K562 (cell line): ENCODE results near the gene ARHGEF1. TPM values are rescaled to one million over a fixed set of nuclear protein-coding genes. Genes with fewer than 3 reads are reported as not detected.

Source experiments
- ATAC-seq: fragments of 200-7000 bp; cut with Tn5 transposase; 3 replicates; pipeline ENCODE4 v1.9.1; 2020; ENCODE audit warnings: moderate library complexity
- BruUV-seq: library from RNA; stranded (reverse); fragments of 400-500 nt; replicated peaks from 2 replicates; lab custom pipeline; 2021; lab: Mats Ljungman, UMichigan
- CTCF ChIA-PET: fragments of 300-600 bp; formaldehyde crosslinking; extraction: SDS; loops from one replicate; lab custom pipeline; 2021; ENCODE audit warnings: low intra/inter-chr PET ratio; lab: Yijun Ruan, JAX
- POLR2A ChIA-PET: fragments of 300-600, 350-650 bp; sonication (Branson Sonifier 250); formaldehyde crosslinking; extraction: SDS; loops from one replicate; lab custom pipeline; 2021; ENCODE audit warnings: antibody characterized with exemption, inconsistent platforms; lab: Yijun Ruan, JAX
- DNase-seq, 4 experiments: peaks; one replicate each; pipeline versions ENCODE4 v3.0.0 to v3.0.0-alpha.2; 2011 to 2018; ENCODE audit warnings: low spot score in 3 of 4, mixed read lengths in 3 of 4; ENCODE audit errors: extremely low read depth in 1 of 4
- FAIRE-seq: peaks from 2 replicates; lab custom pipeline; 2011; peaks lifted over from hg19 to GRCh38; lab: Jason Lieb, UNC
- H2AFZ ChIP-seq: 2 replicates; pipeline ENCODE4 v1.6.0; 2011; ENCODE audit warnings: low read depth, low read length, control low read depth, inconsistent platforms
- H3K27ac ChIP-seq: fragments of 200-600 bp; 3 replicates; pipeline ENCODE4 v1.8.0; 2011; ENCODE audit warnings: low read depth, mild to moderate bottlenecking, control low read depth, inconsistent platforms, low read length, moderate library complexity, mixed read lengths; ENCODE audit errors: extremely low read depth
- H3K27me3 ChIP-seq, 2 experiments: fragments of 300-600 bp in 1 of 2; 2 replicates in 1 of 2; 3 replicates in 1 of 2; pipeline versions ENCODE4 v1.6.0 to v1.8.0; 2011; ENCODE audit warnings: inconsistent platforms in 2 of 2, low read length in 2 of 2, mild to moderate bottlenecking in 1 of 2, mixed read lengths in 1 of 2, moderate library complexity in 1 of 2; ENCODE audit not compliant: control insufficient read depth in 2 of 2, insufficient read depth in 2 of 2
- H3K36me3 ChIP-seq: fragments of 300-600 bp; 3 replicates; pipeline ENCODE4 v1.8.0; 2011; ENCODE audit warnings: mild to moderate bottlenecking, low read length, inconsistent platforms; ENCODE audit not compliant: control insufficient read depth, insufficient read depth
- H3K4me1 ChIP-seq, 2 experiments: fragments of 200-600 bp in 1 of 2; replicated peaks in 1 of 2; 2 replicates in 1 of 2; 3 replicates in 1 of 2; pipeline versions ENCODE4 v1.5.1 to v1.8.0; 2011; ENCODE audit warnings: inconsistent platforms in 2 of 2, low read length in 2 of 2, mild to moderate bottlenecking in 1 of 2, mixed read lengths in 1 of 2, moderate library complexity in 1 of 2; ENCODE audit not compliant: control insufficient read depth in 2 of 2, insufficient read depth in 2 of 2
- H3K4me2 ChIP-seq: 2 replicates; pipeline ENCODE4 v1.6.1; 2011; ENCODE audit warnings: low read length, control low read depth, inconsistent platforms, mixed read lengths; ENCODE audit not compliant: insufficient read depth
- H3K4me3 ChIP-seq: fragments of 200-600 bp; sonication (generic), shearing (Covaris generic); 2 replicates; pipeline ENCODE4 v1.5.1; 2016; ENCODE audit warnings: control low read depth, inconsistent platforms
- H3K79me2 ChIP-seq: fragments of 200-600 bp; 3 replicates; pipeline ENCODE4 v1.8.0; 2011; ENCODE audit warnings: low read length, inconsistent platforms; ENCODE audit not compliant: control insufficient read depth, insufficient read depth
- H3K9ac ChIP-seq, 2 experiments: 2 replicates each; pipeline versions ENCODE4 v1.6.0 to v1.6.1; 2011; ENCODE audit warnings: low read depth in 2 of 2, low read length in 2 of 2, control low read depth in 1 of 2, inconsistent platforms in 1 of 2, mild to moderate bottlenecking in 1 of 2, mixed read lengths in 1 of 2; ENCODE audit not compliant: insufficient read depth in 1 of 2
- H3K9me1 ChIP-seq: one replicate; pipeline ENCODE4 v1.6.0; 2011; ENCODE audit warnings: inconsistent platforms, mild to moderate bottlenecking, low read length, moderate library complexity; ENCODE audit not compliant: control insufficient read depth, insufficient read depth
- H3K9me3 ChIP-seq: replicated peaks from 2 replicates; pipeline ENCODE4 v1.5.1; 2011; ENCODE audit warnings: low read depth, low read length, inconsistent platforms; ENCODE audit not compliant: control insufficient read depth, insufficient read depth
- H4K20me1 ChIP-seq: replicated peaks from 2 replicates; pipeline ENCODE4 v1.6.1; 2011; ENCODE audit warnings: low read length, inconsistent platforms, mixed read lengths; ENCODE audit not compliant: control insufficient read depth, insufficient read depth
- AFF4 ChIP-seq: sonication (generic); formaldehyde crosslinking; IDR thresholded peaks from 2 replicates; pipeline ENCODE4 v1.8.0; 2023; ENCODE audit warnings: mild to moderate bottlenecking, missing genetic modification reagents
- FIP1L1 ChIP-seq: fragments of 200-400 bp; formaldehyde crosslinking; IDR thresholded peaks from 2 replicates; pipeline ENCODE4 v1.6.1; 2018; ENCODE audit warnings: mild to moderate bottlenecking, low read depth, low read length; ENCODE audit not compliant: poor library complexity, severe bottlenecking
- HES1 ChIP-seq: fragments of 450-650 bp; IDR thresholded peaks from 2 replicates; pipeline ENCODE4 v1.6.1; 2016; ENCODE audit warnings: low read depth, mild to moderate bottlenecking, moderate library complexity
- MIER1 ChIP-seq: fragments of 450-650 bp; IDR thresholded peaks from 2 replicates; pipeline ENCODE4 v1.6.1; 2016; ENCODE audit warnings: antibody characterized with exemption, mild to moderate bottlenecking, low read depth
- MTA2 ChIP-seq: fragments of 450-650 bp; IDR thresholded peaks from 2 replicates; pipeline ENCODE4 v1.6.1; 2016; ENCODE audit warnings: low read depth
- NCOA2 ChIP-seq, 2 experiments: fragments of 450-650 bp; IDR thresholded peaks; 2 replicates each; pipeline ENCODE4 v1.6.1; 2018; ENCODE audit warnings: mild to moderate bottlenecking in 2 of 2, moderate library complexity in 1 of 2; ENCODE audit not compliant: partially characterized antibody in 2 of 2
- RBM39 ChIP-seq: fragments of 200-400 bp; formaldehyde crosslinking; optimal IDR thresholded peaks from 2 replicates; pipeline ENCODE3; 2018; ENCODE audit warnings: low read depth, low read length
- SMAD3 ChIP-seq: fragments of 450-650 bp; formaldehyde crosslinking; conservative IDR thresholded peaks from 2 replicates; pipeline ENCODE4 v1.4.0; 2020; ENCODE audit warnings: mild to moderate bottlenecking
- STAT6 ChIP-seq: sonication (generic); formaldehyde crosslinking; IDR thresholded peaks from 2 replicates; pipeline ENCODE4 v1.8.1; 2023; ENCODE audit warnings: mild to moderate bottlenecking, missing genetic modification reagents
- SUPT5H ChIP-seq: fragments of 450-650 bp; IDR thresholded peaks from 2 replicates; pipeline ENCODE4 v1.6.1; 2016
- ZBTB7A ChIP-seq: IDR thresholded peaks from 2 replicates; pipeline ENCODE4 v1.6.1; 2011; ENCODE audit warnings: low read depth, mild to moderate bottlenecking, low read length, moderate library complexity, borderline replicate concordance; ENCODE audit not compliant: control insufficient read depth
- ZEB2 ChIP-seq: fragments of 450-650 bp; IDR thresholded peaks from 2 replicates; pipeline ENCODE4 v1.6.1; 2016
- ZNF212 ChIP-seq: fragments of 450-650 bp; formaldehyde crosslinking; IDR thresholded peaks from 2 replicates; pipeline ENCODE4 v1.4.0; 2020; ENCODE audit warnings: mild to moderate bottlenecking
- ZNF384 ChIP-seq: IDR thresholded peaks from 2 replicates; pipeline ENCODE4 v1.6.1; 2012; ENCODE audit warnings: low read depth, low read length, improper control_type of control experiment
- WGBS: fragments of 100-300 bp; shearing (Covaris generic); methylation state at CpG from one replicate; pipeline ENCODE4 v1.1.6; 2016; ENCODE audit warnings: low coverage, mixed read lengths; ENCODE audit not compliant: insufficient coverage; ENCODE audit errors: missing lambda C conversion rate; 5-methylcytosine and 5-hydroxymethylcytosine counted together
- in situ Hi-C: fragments of 300-500 bp; cut with MboI; formaldehyde crosslinking; loops from 4 replicates; pipeline ENCODE4 v1.15.0; 2018; ENCODE audit warnings: inconsistent platforms, mixed read lengths
- intact Hi-C: fragments of 100-400 bp; cut with micrococcal nuclease; formaldehyde crosslinking; loops from 2 replicates; pipeline ENCODE4 v1.14.2; 2022
- polyA plus RNA-seq, 8 experiments: library from polyadenylated mRNA; depleted of rRNA in 4 of 8; stranded (reverse) in 5 of 8; unstranded in 3 of 8; fragments of >200 nt; fragmentation: Nextera tagmentation in 2 of 8; fragmentation: Illumina TruSeq in 1 of 8; extraction: Ambion mirVana in 2 of 8; extraction: Trizol in 1 of 8; gene quantifications; 2 replicates each; pipeline versions ENCODE4 v1.2.1 to v1.2.3, GENCODE V29; 2011 to 2014; ENCODE audit warnings: inconsistent platforms in 1 of 8, missing spikeins in 1 of 8
- total RNA-seq, 7 experiments: library from RNA; depleted of rRNA in 6 of 7; stranded (reverse); fragments of >200 nt in 6 of 7; fragmentation: Illumina TruSeq in 2 of 7; extraction: Trizol in 2 of 7; gene quantifications; 2 replicates each; pipeline versions ENCODE4 v1.2.1 to v1.2.3, GENCODE V29; 2011 to 2021; ENCODE audit warnings: low replicate concordance in 1 of 7

Gene ARHGEF1
- total and polyA plus RNA-seq, 9 of the 15 experiments (the other 6 are each of a cell fraction or from before 2014, with no cell fraction given): 1.9 to 149 (median 29.8) TPM

- Histone ChIP-seq H3K9me3 (no peaks in the 10 kb centered on the region), H3K79me2 (no peaks in the 10 kb centered on the region), H3K9me1 (no peaks in the 10 kb centered on the region), H4K20me1 (peaks cover 29% of the 10 kb centered on the region; the same call in 1 of the 2 replicates), H3K27ac (no peak overlapping the region), H3K27me3 (peaks cover 32 to 53% of the 10 kb centered on the region in 2 experiments), H3K9ac (no peak overlapping the region; a peak in 1 of 4 replicates), H3K4me2 (no peak overlapping the region), H3K4me3 (no peak overlapping the region), H3K4me1 (peaks cover 0 to 22% of the 10 kb centered on the region in 2 experiments; a peak in 2 of 5 replicates), H2AFZ (no peak overlapping the region), H3K36me3 (no peaks in the 10 kb centered on the region; the same call in 2 of the 3 replicates)
- FAIRE-seq (no peak), ATAC-seq (0 out of 3 replicates have a peak, but pooled peaks have one; percentile 10), DNase-seq (peak in 1 of 4 experiments; percentile 16)
- CTCF ChIA-PET: no interaction called here
- in situ Hi-C loops (no loop called here), intact Hi-C loops (no loop called here)
- 8% methylated on average over 25 of the region's 29 CpGs for WGBS
- BruUV-seq: no TSS peak
- POLR2A ChIA-PET: interaction anchor here (0.7 to 1.4 kb wide), 3 partner anchors 9 to 23 kb away, joined by 4 read pairs; no protein-coding TSS in a partner anchor
- no peak for TF ChIP-seq SMAD3 (CRISPR knock-in tag)
- 0 out of 2 replicates have a peak, but pooled peaks have one; percentile 27 for TF ChIP-seq SUPT5H
- TF ChIP-seq ZNF384: no peak
- TF ChIP-seq HES1: no peak
- TF ChIP-seq STAT6: no peak
- no peak for TF ChIP-seq NCOA2 (IDR thresholded peaks at IDR 0.05; ENCODE audit: partially characterized antibody in 2 of 2)
- TF ChIP-seq AFF4 (CRISPR knock-in tag): no peak
- no peak for TF ChIP-seq RBM39
- no peak for TF ChIP-seq MTA2
- TF ChIP-seq ZBTB7A: no peak
- TF ChIP-seq ZNF212 (CRISPR knock-in tag): no peak
- no peak for TF ChIP-seq ZEB2
- no peak for TF ChIP-seq MIER1
- no peak for TF ChIP-seq FIP1L1
These were observed 29.1 kb downstream of the ARHGEF1 start for GRCh38 chr19:41911889-41912731.
